SU-DHL-6 (cell line): ENCODE results near the gene ALOXE3.

Source experiments
- H2AFZ ChIP-seq: fragments of 200-600 bp; sonication (generic); 2 replicates; pipeline ENCODE4 v1.6.1; 2014; ENCODE audit warnings: low read depth, mild to moderate bottlenecking, moderate library complexity, mixed read lengths, antibody characterized with exemption, low read length; ENCODE audit not compliant: severe bottlenecking
- H3F3A ChIP-seq: fragments of 200-600 bp; shearing (Covaris generic); 2 replicates; pipeline ENCODE4 v1.6.0; 2016; ENCODE audit warnings: antibody characterized with exemption, mild to moderate bottlenecking; ENCODE audit not compliant: insufficient read depth
- H3K27ac ChIP-seq: fragments of 200-600 bp; sonication (generic); 2 replicates; pipeline ENCODE4 v1.5.1; 2016; ENCODE audit warnings: low read depth, mild to moderate bottlenecking, low read length, moderate library complexity, mixed read lengths
- H3K27me3 ChIP-seq: fragments of 200-600 bp; sonication (generic), shearing (Covaris generic); 2 replicates; pipeline ENCODE4 v1.6.0; 2014; ENCODE audit warnings: mild to moderate bottlenecking, low read length
- H3K36me3 ChIP-seq: fragments of 200-600 bp; sonication (generic); 2 replicates; pipeline ENCODE4 v1.6.1; 2014; ENCODE audit warnings: mild to moderate bottlenecking, low read length, mixed read lengths
- H3K4me2 ChIP-seq: fragments of 300-600, 200-600 bp; shearing (Covaris generic), sonication (generic); 2 replicates; pipeline ENCODE4 v1.6.0; 2014; ENCODE audit warnings: low read length, low read depth, mild to moderate bottlenecking; ENCODE audit not compliant: poor library complexity, severe bottlenecking
- H3K4me3 ChIP-seq: fragments of 200-600 bp; sonication (generic); 2 replicates; pipeline ENCODE4 v1.5.1; 2014; ENCODE audit warnings: antibody characterized with exemption, low read length, mild to moderate bottlenecking, mixed read lengths; ENCODE audit not compliant: insufficient read depth, poor library complexity, severe bottlenecking
- H3K79me2 ChIP-seq: fragments of 200-600 bp; sonication (generic); 2 replicates; pipeline ENCODE4 v1.6.1; 2014; ENCODE audit warnings: mild to moderate bottlenecking, low read length, moderate library complexity; ENCODE audit not compliant: insufficient read depth
- H3K9ac ChIP-seq: fragments of 200-600 bp; sonication (generic); 2 replicates; pipeline ENCODE4 v1.7.0; 2014; ENCODE audit warnings: mild to moderate bottlenecking, low read length
- H3K9me2 ChIP-seq: fragments of 200-600 bp; sonication (generic); replicated peaks from 2 replicates; pipeline ENCODE4 v1.6.1; 2014; ENCODE audit warnings: low read length; ENCODE audit not compliant: insufficient read depth
- H3K9me3 ChIP-seq: fragments of 200-600 bp; sonication (generic); 2 replicates; pipeline ENCODE4 v1.6.1; 2014; ENCODE audit warnings: low read length, mixed read lengths; ENCODE audit not compliant: insufficient read depth
- H4K20me1 ChIP-seq: fragments of 200-600 bp; sonication (generic); 2 replicates; pipeline ENCODE4 v1.6.1; 2014; ENCODE audit warnings: low read depth, mild to moderate bottlenecking, antibody characterized with exemption, low read length, moderate library complexity, mixed read lengths
- CTCF ChIP-seq: fragments of 200-600 bp; sonication (generic); IDR thresholded peaks from one replicate; pipeline ENCODE4 v1.5.1; 2017; ENCODE audit warnings: antibody characterized with exemption, mild to moderate bottlenecking, low read length, moderate library complexity; ENCODE audit not compliant: insufficient read depth, poor library complexity, severe bottlenecking
- EZH2phosphoT487 ChIP-seq: fragments of 200-600 bp; sonication (generic), shearing (Covaris generic); conservative IDR thresholded peaks from 2 replicates; pipeline ENCODE4 v1.6.1; 2018; ENCODE audit warnings: mild to moderate bottlenecking, antibody characterized with exemption, low read length, moderate library complexity, mixed read lengths

Gene ALOXE3

GRCh38 chr17:8153525-8153956 lies 35.2 kb upstream of the ALOXE3 start:
- Histone ChIP-seq H2AFZ (no peak overlapping the region), H3K27ac (no peak overlapping the region), H3K9me2 (no peaks in the 10 kb centered on the region), H3K79me2 (peaks cover 8% of the 10 kb centered on the region; the same call in 1 of the 2 replicates), H3K9ac (no peak overlapping the region), H3K4me2 (no peak overlapping the region), H4K20me1 (no peaks in the 10 kb centered on the region), H3K9me3 (no peaks in the 10 kb centered on the region), H3K27me3 (no peaks in the 10 kb centered on the region), H3K4me3 (no peak overlapping the region), H3K36me3 (no peaks in the 10 kb centered on the region), H3F3A (peaks cover 6% of the 10 kb centered on the region; the same call in 1 of the 2 replicates)
- TF ChIP-seq CTCF (no peak), EZH2phosphoT487 (no peak)

GRCh38 chr17:8153031-8153451 lies 34.7 kb upstream of the ALOXE3 start:
- no peak overlapping the region for H2AFZ ChIP-seq
- H4K20me1 ChIP-seq: no peaks in the 10 kb centered on the region
- H3K9ac ChIP-seq: no peak overlapping the region; the same call in 1 of the 2 replicates
- H3K27ac ChIP-seq: no peak overlapping the region
- 0 out of 2 replicates have a peak, but pooled peaks cover 3% of the 10 kb centered on the region for H3F3A ChIP-seq
- H3K27me3 ChIP-seq: no peaks in the 10 kb centered on the region
- H3K9me2 ChIP-seq: no peaks in the 10 kb centered on the region
- H3K36me3 ChIP-seq: no peaks in the 10 kb centered on the region
- peak overlapping the region; percentile 67 for H3K4me2 ChIP-seq
- no peaks in the 10 kb centered on the region for H3K9me3 ChIP-seq
- H3K4me3 ChIP-seq: no peak overlapping the region
- no peak for TF ChIP-seq CTCF
- no peak for TF ChIP-seq EZH2phosphoT487
- peaks cover 8% of the 10 kb centered on the region; the same call in 1 of the 2 replicates for H3K79me2 ChIP-seq

- no peaks in the 10 kb centered on the region for H3K27me3 ChIP-seq
- H3K79me2 ChIP-seq: peaks cover 8% of the 10 kb centered on the region; the same call in 1 of the 2 replicates
- TF ChIP-seq EZH2phosphoT487 (no peak), CTCF (no peak)
- H3K9me3 ChIP-seq: no peaks in the 10 kb centered on the region
- no peaks in the 10 kb centered on the region for H3K9me2 ChIP-seq
- no peaks in the 10 kb centered on the region for H4K20me1 ChIP-seq
- 0 out of 2 replicates have a peak, but pooled peaks cover 3% of the 10 kb centered on the region for H3F3A ChIP-seq
- peak within 1 kb of the TSS; percentile 18; the same call in 1 of the 2 replicates for H3K27ac ChIP-seq
- H3K4me3 ChIP-seq: peak within 1 kb of the TSS; percentile 62
- no peak within 1 kb of the TSS for H2AFZ ChIP-seq
- peak within 1 kb of the TSS; percentile 70 for H3K9ac ChIP-seq
- H3K36me3 ChIP-seq: no peaks in the 10 kb centered on the region
- H3K4me2 ChIP-seq: peak within 1 kb of the TSS; percentile 67
Measured at GRCh38 chr17:8152112-8152775, 33.9 kb upstream of the ALOXE3 start, which contains the start of gene PER1. Gene PER1 (minus strand): TSS chr17:8152404. CDS start chr17:8150706, 1,698 bp downstream.
